H1 (cell line): ENCODE measurements around the gene WDR1. TPM values are rescaled to one million over a fixed set of nuclear protein-coding genes. Genes with fewer than 3 reads are reported as not detected.

Experiments
- CTCF ChIA-PET: fragments of 300-600 bp; sonication (Branson Sonifier 250); formaldehyde crosslinking; loops from one replicate; lab custom pipeline; 2021; ENCODE audit not compliant: partially characterized antibody; lab: Charles Lee
- POLR2A ChIA-PET: fragments of 300-600 bp; sonication (Branson Sonifier 250); formaldehyde crosslinking; loops from one replicate; lab custom pipeline; 2021; ENCODE audit warnings: inconsistent platforms; ENCODE audit not compliant: partially characterized antibody; lab: Charles Lee
- DNase-seq, 2 experiments: peaks; one replicate each; pipeline versions ENCODE4 v3.0.0 to v3.0.0-alpha.2; 2010 to 2022; ENCODE audit warnings: low spot score in 2 of 2, low read depth in 1 of 2, mixed read lengths in 1 of 2
- FAIRE-seq: peaks from 2 replicates; lab custom pipeline; 2011; peaks lifted over from hg19 to GRCh38; lab: Jason Lieb, UNC
- H2AFZ ChIP-seq: 2 replicates; pipeline ENCODE4 v1.8.1; 2012; ENCODE audit warnings: low read length, inconsistent platforms
- H2AK5ac ChIP-seq: 2 replicates; pipeline ENCODE4 v1.6.1; 2013; ENCODE audit warnings: low read depth, low read length
- H2BK120ac ChIP-seq: replicated peaks from 2 replicates; pipeline ENCODE3; 2013; ENCODE audit warnings: low read depth, low read length, inconsistent platforms
- H2BK12ac ChIP-seq: 2 replicates; pipeline ENCODE4 v1.6.1; 2013; ENCODE audit warnings: low read depth, low read length
- H2BK15ac ChIP-seq: 2 replicates; pipeline ENCODE4 v1.6.1; 2013; ENCODE audit warnings: low read length
- H2BK20ac ChIP-seq: 2 replicates; pipeline ENCODE4 v1.6.1; 2013; ENCODE audit warnings: low read length
- H2BK5ac ChIP-seq: 2 replicates; pipeline ENCODE4 v1.6.1; 2013; ENCODE audit warnings: low read depth, low read length
- H3K14ac ChIP-seq: 2 replicates; pipeline ENCODE4 v1.6.1; 2013; ENCODE audit warnings: inconsistent platforms; ENCODE audit not compliant: insufficient read length
- H3K18ac ChIP-seq: 2 replicates; pipeline ENCODE4 v1.6.1; 2013; ENCODE audit warnings: low read length; ENCODE audit errors: extremely low read depth
- H3K23ac ChIP-seq: 2 replicates; pipeline ENCODE4 v1.6.1; 2013; ENCODE audit warnings: inconsistent platforms; ENCODE audit not compliant: insufficient read length
- H3K23me2 ChIP-seq: 2 replicates; pipeline ENCODE4 v1.6.1; 2013; ENCODE audit warnings: low read depth, low read length
- H3K27ac ChIP-seq: 2 replicates; pipeline ENCODE4 v1.6.1; 2011; ENCODE audit warnings: low read depth, low read length, inconsistent platforms
- H3K27me3 ChIP-seq, 4 experiments: replicated peaks in 1 of 4; 1 replicate in 1 of 4; 2 replicates in 3 of 4; pipeline versions ENCODE4 v1.6.1 to v1.8.1; 2011 to 2013; ENCODE audit warnings: low read length in 3 of 4, mild to moderate bottlenecking in 3 of 4, inconsistent platforms in 2 of 4, mixed read lengths in 2 of 4, moderate library complexity in 1 of 4; ENCODE audit not compliant: control insufficient read depth in 3 of 4, insufficient read depth in 3 of 4; ENCODE audit errors: extremely low read depth in 1 of 4
- H3K36me3 ChIP-seq, 4 experiments: 2 replicates each; pipeline versions ENCODE4 v1.6.1 to v1.8.1; 2011 to 2013; ENCODE audit warnings: mild to moderate bottlenecking in 4 of 4, low read length in 3 of 4, moderate library complexity in 2 of 4, control low read depth in 1 of 4, inconsistent platforms in 1 of 4; ENCODE audit not compliant: insufficient read depth in 4 of 4, control insufficient read depth in 2 of 4
- H3K4ac ChIP-seq: replicated peaks from 2 replicates; pipeline ENCODE3; 2013; ENCODE audit warnings: low read length, low read depth, mixed read lengths, inconsistent platforms; ENCODE audit not compliant: insufficient read length
- H3K4me1 ChIP-seq, 4 experiments: replicated peaks in 1 of 4; 1 replicate in 1 of 4; 2 replicates in 3 of 4; pipeline versions ENCODE4 v1.6.1 to v1.8.1; 2011 to 2013; ENCODE audit warnings: low read length in 3 of 4, inconsistent platforms in 2 of 4, mixed read lengths in 1 of 4; ENCODE audit not compliant: insufficient read depth in 4 of 4, control insufficient read depth in 3 of 4
- H3K4me2 ChIP-seq, 2 experiments: 2 replicates each; pipeline versions ENCODE4 v1.6.1 to v1.8.1; 2011 to 2013; ENCODE audit warnings: low read depth in 2 of 2, low read length in 2 of 2, control low read depth in 1 of 2, inconsistent platforms in 1 of 2, mild to moderate bottlenecking in 1 of 2; ENCODE audit not compliant: insufficient read depth in 1 of 2
- H3K4me3 ChIP-seq, 4 experiments: fragments of 200-600, 300-600 bp in 1 of 4; sonication (generic), shearing (Covaris generic), sonication (Bioruptor Twin) in 1 of 4; 2 replicates each; pipeline versions ENCODE4 v1.5.1 to v1.8.1; 2011 to 2016; ENCODE audit warnings: low read length in 4 of 4, low read depth in 3 of 4, control low read depth in 2 of 4, inconsistent platforms in 2 of 4, mild to moderate bottlenecking in 2 of 4, mixed read lengths in 1 of 4, moderate library complexity in 1 of 4; ENCODE audit not compliant: insufficient read depth in 2 of 4; ENCODE audit errors: extremely low read depth in 1 of 4
- H3K56ac ChIP-seq: replicated peaks from 2 replicates; pipeline ENCODE3; 2013; ENCODE audit warnings: low read depth, mild to moderate bottlenecking, mixed read lengths, low read length, inconsistent platforms; ENCODE audit not compliant: insufficient read length
- H3K79me1 ChIP-seq: 2 replicates; pipeline ENCODE4 v1.6.1; 2013; ENCODE audit warnings: low read depth, low read length, control low read depth
- H3K79me2 ChIP-seq, 2 experiments: 2 replicates each; pipeline versions ENCODE4 v1.6.1 to v1.8.1; 2012 to 2013; ENCODE audit warnings: low read length in 2 of 2, mild to moderate bottlenecking in 2 of 2, inconsistent platforms in 1 of 2; ENCODE audit not compliant: insufficient read depth in 2 of 2, control insufficient read depth in 1 of 2
- H3K9ac ChIP-seq, 4 experiments: replicated peaks in 1 of 4; 1 replicate in 1 of 4; 2 replicates in 3 of 4; pipeline versions ENCODE4 v1.6.1 to v1.8.1; 2011 to 2013; ENCODE audit warnings: low read depth in 3 of 4, low read length in 3 of 4, control low read depth in 2 of 4, mild to moderate bottlenecking in 2 of 4, moderate library complexity in 2 of 4, inconsistent platforms in 1 of 4; ENCODE audit errors: extremely low read depth in 1 of 4
- H3K9me3 ChIP-seq, 2 experiments: 2 replicates each; pipeline versions ENCODE4 v1.6.1 to v1.8.1; 2012 to 2013; ENCODE audit warnings: mild to moderate bottlenecking in 2 of 2, moderate library complexity in 2 of 2, control low read depth in 1 of 2, inconsistent platforms in 1 of 2, low read depth in 1 of 2, low read length in 1 of 2, mixed read lengths in 1 of 2; ENCODE audit not compliant: insufficient read depth in 2 of 2
- H4K20me1 ChIP-seq, 2 experiments: replicated peaks in 1 of 2; 2 replicates each; pipeline versions ENCODE3 to v1.8.1; 2011 to 2013; ENCODE audit warnings: inconsistent platforms in 2 of 2, low read length in 2 of 2, mild to moderate bottlenecking in 1 of 2; ENCODE audit not compliant: insufficient read depth in 2 of 2, control insufficient read depth in 1 of 2
- H4K5ac ChIP-seq: 2 replicates; pipeline ENCODE4 v1.6.1; 2013; ENCODE audit warnings: low read length, low read depth, mixed read lengths, inconsistent platforms; ENCODE audit not compliant: insufficient read length
- H4K8ac ChIP-seq: 2 replicates; pipeline ENCODE4 v1.8.0; 2013; ENCODE audit warnings: mild to moderate bottlenecking, moderate library complexity, low read length, inconsistent platforms; ENCODE audit not compliant: insufficient read depth; ENCODE audit errors: extremely low read depth
- H4K91ac ChIP-seq: replicated peaks from 2 replicates; pipeline ENCODE3; 2013; ENCODE audit warnings: low read length, mixed read lengths, inconsistent platforms; ENCODE audit not compliant: insufficient read length
- BACH1 ChIP-seq: IDR thresholded peaks from 2 replicates; pipeline ENCODE4 v1.6.1; 2012; ENCODE audit warnings: low read length, improper control_type of control experiment
- E2F6 ChIP-seq: IDR thresholded peaks from 2 replicates; pipeline ENCODE4 v1.6.1; 2012; ENCODE audit warnings: inconsistent platforms
- HDAC6 ChIP-seq: IDR thresholded peaks from one replicate; pipeline ENCODE4 v1.7.1; 2012; ENCODE audit warnings: low read depth, mild to moderate bottlenecking, inconsistent platforms, low read length, moderate library complexity
- JUND ChIP-seq: IDR thresholded peaks from 2 replicates; pipeline ENCODE4 v1.6.1; 2011; ENCODE audit warnings: mild to moderate bottlenecking, improper control_type of control experiment, low read length
- KDM4A ChIP-seq: IDR thresholded peaks from one replicate; pipeline ENCODE4 v1.7.1; 2012; ENCODE audit warnings: low read depth, mild to moderate bottlenecking, moderate library complexity, low read length, inconsistent platforms; ENCODE audit not compliant: severe bottlenecking
- PHF8 ChIP-seq: fragments of 200-600 bp; sonication (generic); conservative IDR thresholded peaks from 2 replicates; pipeline ENCODE4 v1.7.1; 2012; ENCODE audit warnings: low read depth, mild to moderate bottlenecking, inconsistent platforms, low read length, moderate library complexity
- RFX5 ChIP-seq: IDR thresholded peaks from 2 replicates; pipeline ENCODE4 v1.6.1; 2011; ENCODE audit warnings: low read depth, low read length, improper control_type of control experiment, borderline replicate concordance
- RNF2 ChIP-seq: fragments of 200-900, 300-1000 bp; sonication (generic); IDR thresholded peaks from 2 replicates; pipeline ENCODE4 v1.7.1; 2016; ENCODE audit warnings: borderline replicate concordance, low read depth, mild to moderate bottlenecking, antibody characterized with exemption, low read length; ENCODE audit not compliant: poor library complexity, severe bottlenecking; ENCODE audit errors: missing control alignments
- SP2 ChIP-seq: IDR thresholded peaks from 2 replicates; pipeline ENCODE4 v1.6.1; 2012; ENCODE audit warnings: mild to moderate bottlenecking, low read length, inconsistent platforms
- TAF7 ChIP-seq: optimal IDR thresholded peaks from 2 replicates; pipeline ENCODE3; 2011; ENCODE audit warnings: low read depth, mild to moderate bottlenecking, inconsistent platforms, low read length, moderate library complexity, borderline replicate concordance
- TBP ChIP-seq: IDR thresholded peaks from 2 replicates; pipeline ENCODE4 v1.6.1; 2011; ENCODE audit warnings: low read depth, low read length, improper control_type of control experiment
- TEAD4 ChIP-seq: IDR thresholded peaks from 2 replicates; pipeline ENCODE4 v1.6.1; 2012; ENCODE audit warnings: low read depth, low read length, inconsistent platforms, mixed read lengths
- YY1 ChIP-seq: IDR thresholded peaks from 2 replicates; pipeline ENCODE4 v1.6.1; 2011; ENCODE audit warnings: low read depth, mild to moderate bottlenecking, low read length
- WGBS, 2 experiments: shearing (Covaris generic) in 1 of 2; methylation state at CpG; one replicate each; pipeline versions ENCODE4 v1.1.6 to v1.1.7; 2013 to 2015; ENCODE audit warnings: low lambda C conversion rate in 2 of 2, mixed read lengths in 2 of 2, inconsistent platforms in 1 of 2, low coverage in 1 of 2, missing lambda C conversion rate in 1 of 2; ENCODE audit not compliant: insufficient replicate concordance in 2 of 2, insufficient coverage in 1 of 2, insufficient read length in 1 of 2; ENCODE audit errors: extremely low coverage in 1 of 2, missing lambda C conversion rate in 1 of 2; 5-methylcytosine and 5-hydroxymethylcytosine counted together
- polyA plus RNA-seq, 7 experiments: library from polyadenylated mRNA; depleted of rRNA in 3 of 7; stranded (reverse) in 5 of 7; unstranded in 2 of 7; fragments of >200 nt in 5 of 7; fragments of 200-250 nt in 2 of 7; gene quantifications; 1 replicate in 5 of 7; 2 replicates in 1 of 7; 4 replicates in 1 of 7; pipeline versions ENCODE4 v1.2.1 to v1.2.3, GENCODE V29; 2011 to 2013; ENCODE audit warnings: missing spikeins in 2 of 7, mixed read lengths in 2 of 7
- total RNA-seq: library from RNA; stranded (reverse); fragmentation: NEBNext Ultra II Directional; extraction: Animal tissue kit (Norgen Biotek cat#: 25700); gene quantifications from 2 replicates; pipeline ENCODE4 v1.2.1, GENCODE V29; 2021

WDR1 gene
- total and polyA plus RNA-seq, 2 of the 8 experiments (the other 6 are each of a cell fraction or from before 2014, with no cell fraction given) = 315 to 377 TPM

GRCh38 chr4:10051517-10052135, 65.0 kb downstream of the WDR1 start:
- no peak overlapping the region for H4K91ac ChIP-seq
- no peak overlapping the region for H3K4me3 ChIP-seq
- no peak overlapping the region for H2BK15ac ChIP-seq
- H3K4me1 ChIP-seq = peaks cover 2 to 12% (median 7%) of the 10 kb centered on the region in 4 experiments; a peak in 5 of 7 replicates
- no peaks in the 10 kb centered on the region for H3K79me1 ChIP-seq
- H3K36me3 ChIP-seq = no peaks in the 10 kb centered on the region
- no peak overlapping the region for H3K18ac ChIP-seq
- no peak overlapping the region for H2BK5ac ChIP-seq
- peak overlapping the region; percentile 20; the same call in 1 of the 2 replicates for H2BK12ac ChIP-seq
- H4K20me1 ChIP-seq = no peaks in the 10 kb centered on the region
- H3K23ac ChIP-seq = no peak overlapping the region
- H3K4ac ChIP-seq = no peak overlapping the region
- H2BK20ac ChIP-seq = no peak overlapping the region
- no peak overlapping the region for H2BK120ac ChIP-seq
- FAIRE-seq = no peak
- no peaks in the 10 kb centered on the region for H3K79me2 ChIP-seq
- no peak overlapping the region for H3K56ac ChIP-seq
- no peak overlapping the region for H4K5ac ChIP-seq
- ChIA-PET POLR2A (interaction anchor here (1.0 to 1.2 kb wide), 2 partner anchors 11 to 66 kb away, joined by 3 to 8 read pairs; partner anchors contain the start of gene WDR1), CTCF (no interaction called here)
- WGBS, 2 experiments = 87% methylated on average over 9 of the region's 11 CpGs; no CpG with 5 or more reads in 1 of the 2 experiments
- H4K8ac ChIP-seq = no peak overlapping the region
- H3K9me3 ChIP-seq = no peaks in the 10 kb centered on the region
- no peaks in the 10 kb centered on the region for H3K23me2 ChIP-seq
- H3K27ac ChIP-seq = no peak overlapping the region
- no peak overlapping the region for H2AK5ac ChIP-seq
- H3K14ac ChIP-seq = no peak overlapping the region
- H2AFZ ChIP-seq = no peak overlapping the region
- H3K4me2 ChIP-seq = no peak overlapping the region
- DNase-seq = peak in 1 of 2 experiments; percentile 27
- no peak overlapping the region for H3K9ac ChIP-seq
- H3K27me3 ChIP-seq = no peaks in the 10 kb centered on the region
- TF ChIP-seq RNF2 (no peak), JUND (no peak), BACH1 (no peak), KDM4A (no peak), TAF7 (no peak), E2F6 (no peak), PHF8 (no peak), SP2 (no peak), YY1 (no peak), RFX5 (no peak), HDAC6 (no peak), TBP (no peak), TEAD4 (no peak)
